MM.1S (cell line): ENCODE results near the gene TMEM121.
A peak's percentile ranks its signal among the peaks of the same experiment; 100 is the strongest.
"Not testable (repeated sequence)": the region's sequence is repeated elsewhere in the genome, so short reads cannot be mapped to it uniquely, and the experiment has no call there.

ENCODE experiments used
- DNase-seq: peaks from one replicate; pipeline ENCODE4 v3.0.0-alpha.2; 2015
- H2AFZ ChIP-seq: fragments of 300-600 bp; sonication (generic); 2 replicates; pipeline ENCODE4 v1.6.0; 2016; ENCODE audit warnings: antibody characterized with exemption, low read length
- H3F3A ChIP-seq: fragments of 300-600 bp; sonication (generic); 2 replicates; pipeline ENCODE4 v1.6.1; 2016; ENCODE audit warnings: mild to moderate bottlenecking, antibody characterized with exemption, low read length, moderate library complexity, mixed read lengths; ENCODE audit not compliant: insufficient read depth
- H3K27ac ChIP-seq: fragments of 300-600 bp; sonication (generic); 2 replicates; pipeline ENCODE4 v1.5.1; 2016; ENCODE audit warnings: mild to moderate bottlenecking, low read length
- H3K27me3 ChIP-seq: fragments of 300-600 bp; sonication (generic); replicated peaks from 2 replicates; pipeline ENCODE4 v1.6.0; 2016; ENCODE audit warnings: low read length; ENCODE audit not compliant: insufficient read depth
- H3K36me3 ChIP-seq: fragments of 300-600 bp; sonication (generic); replicated peaks from 2 replicates; pipeline ENCODE4 v1.6.1; 2016; ENCODE audit warnings: mild to moderate bottlenecking, low read length, mixed read lengths; ENCODE audit not compliant: insufficient read depth
- H3K4me1 ChIP-seq: fragments of 300-600 bp; sonication (generic); 2 replicates; pipeline ENCODE4 v1.6.1; 2016; ENCODE audit warnings: low read length, mixed read lengths
- H3K4me2 ChIP-seq: fragments of 300-600 bp; sonication (generic); 2 replicates; pipeline ENCODE4 v1.6.0; 2016; ENCODE audit warnings: low read depth, low read length
- H3K4me3 ChIP-seq: fragments of 300-600 bp; sonication (generic); 2 replicates; pipeline ENCODE4 v1.5.1; 2016; ENCODE audit warnings: low read length, mixed read lengths
- H3K79me2 ChIP-seq: fragments of 300-600 bp; sonication (generic); 2 replicates; pipeline ENCODE4 v1.6.1; 2016; ENCODE audit warnings: mixed run types, low read length, mixed read lengths
- H3K9ac ChIP-seq: fragments of 300-600 bp; sonication (generic); 2 replicates; pipeline ENCODE4 v1.6.1; 2016; ENCODE audit warnings: low read length, mixed read lengths
- H3K9me2 ChIP-seq: fragments of 300-600 bp; sonication (generic); replicated peaks from 2 replicates; pipeline ENCODE4 v1.6.1; 2016; ENCODE audit warnings: mild to moderate bottlenecking, low read length, mixed read lengths; ENCODE audit not compliant: insufficient read depth
- H3K9me3 ChIP-seq: fragments of 300-600 bp; sonication (generic); replicated peaks from 2 replicates; pipeline ENCODE4 v1.6.1; 2016; ENCODE audit warnings: mild to moderate bottlenecking, low read length, mixed read lengths; ENCODE audit not compliant: insufficient read depth
- H4K20me1 ChIP-seq: fragments of 300-600 bp; sonication (generic); 2 replicates; pipeline ENCODE4 v1.6.1; 2016; ENCODE audit warnings: mild to moderate bottlenecking, low read length, moderate library complexity, mixed read lengths; ENCODE audit not compliant: insufficient read depth
- CTCF ChIP-seq: fragments of 300-600 bp; sonication (generic); IDR thresholded peaks from 2 replicates; pipeline ENCODE4 v1.5.1; 2016; ENCODE audit warnings: antibody characterized with exemption, low read length, mixed read lengths
- EZH2 ChIP-seq: fragments of 300-600 bp; sonication (generic); optimal IDR thresholded peaks from 2 replicates; pipeline ENCODE3; 2017; ENCODE audit warnings: low read depth, mild to moderate bottlenecking, antibody characterized with exemption, low read length, mixed read lengths
- EZH2phosphoT487 ChIP-seq: fragments of 300-600 bp; sonication (generic); IDR thresholded peaks from 2 replicates; pipeline ENCODE4 v1.6.1; 2018; ENCODE audit warnings: antibody characterized with exemption, low read length

TMEM121 gene

GRCh38 chr14:105577314-105577861, 51.0 kb downstream of the TMEM121 start:
- H3K9me3 ChIP-seq = no peaks in the 10 kb centered on the region
- no peak overlapping the region for H3K4me3 ChIP-seq
- H3K79me2 ChIP-seq = peaks cover 29% of the 10 kb centered on the region
- no peaks in the 10 kb centered on the region for H4K20me1 ChIP-seq
- no peak overlapping the region for H2AFZ ChIP-seq
- DNase-seq = no peak
- H3K36me3 ChIP-seq = no peaks in the 10 kb centered on the region
- H3K4me1 ChIP-seq = peaks cover 44% of the 10 kb centered on the region
- no peaks in the 10 kb centered on the region for H3K27me3 ChIP-seq
- TF ChIP-seq EZH2phosphoT487 (no peak), EZH2 (no peak), CTCF (no peak)
- peak overlapping the region; percentile 37; the same call in 1 of the 2 replicates for H3K9ac ChIP-seq
- peaks cover 8% of the 10 kb centered on the region for H3F3A ChIP-seq
- H3K4me2 ChIP-seq = no peak overlapping the region
- H3K27ac ChIP-seq = peak overlapping the region; percentile 52; the same call in 1 of the 2 replicates
- H3K9me2 ChIP-seq = no peaks in the 10 kb centered on the region

GRCh38 chr14:105578070-105578469, 51.7 kb downstream of the TMEM121 start:
- Histone ChIP-seq H3K9me3 (no peaks in the 10 kb centered on the region), H3K27ac (peak overlapping the region; percentile 52; the same call in 1 of the 2 replicates)

GRCh38 chr14:105579221-105579620, 52.8 kb downstream of the TMEM121 start:
- Histone ChIP-seq H3F3A (peaks cover 13% of the 10 kb centered on the region), H3K79me2 (peaks cover 29% of the 10 kb centered on the region), H3K4me1 (peaks cover 41% of the 10 kb centered on the region)
- not testable (repeated sequence) for H3K27me3 ChIP-seq, H3K36me3 ChIP-seq, H3K27ac ChIP-seq, H3K4me3 ChIP-seq, DNase-seq, H3K9ac ChIP-seq, H3K4me2 ChIP-seq, H3K9me2 ChIP-seq, H2AFZ ChIP-seq, H4K20me1 ChIP-seq, H3K9me3 ChIP-seq

More at GRCh38 chr14:105578070-105578469, 51.7 kb downstream of the TMEM121 start:
- Histone ChIP-seq H3K27me3 (no peaks in the 10 kb centered on the region), H3K36me3 (no peaks in the 10 kb centered on the region), H4K20me1 (no peaks in the 10 kb centered on the region), H3F3A (peaks cover 13% of the 10 kb centered on the region), H3K4me2 (no peak overlapping the region), H3K4me1 (peaks cover 49% of the 10 kb centered on the region), H3K9ac (no peak overlapping the region), H2AFZ (no peak overlapping the region), H3K9me2 (no peaks in the 10 kb centered on the region), H3K79me2 (peaks cover 33% of the 10 kb centered on the region), H3K4me3 (no peak overlapping the region)
- DNase-seq = no peak
- no peak for TF ChIP-seq CTCF
- TF ChIP-seq EZH2phosphoT487 = no peak
- no peak for TF ChIP-seq EZH2
